Midbrain (tissue), 1 donor: ENCODE data around the gene PEX5.
"Not testable (repeated sequence)": the region's sequence is repeated elsewhere in the genome, so short reads cannot be mapped to it uniquely, and the experiment has no call there.

Source experiments
- DNase-seq: peaks from one replicate; lab custom pipeline; 2025; lab: John Stamatoyannopoulos, UW

PEX5 gene

DNA sequence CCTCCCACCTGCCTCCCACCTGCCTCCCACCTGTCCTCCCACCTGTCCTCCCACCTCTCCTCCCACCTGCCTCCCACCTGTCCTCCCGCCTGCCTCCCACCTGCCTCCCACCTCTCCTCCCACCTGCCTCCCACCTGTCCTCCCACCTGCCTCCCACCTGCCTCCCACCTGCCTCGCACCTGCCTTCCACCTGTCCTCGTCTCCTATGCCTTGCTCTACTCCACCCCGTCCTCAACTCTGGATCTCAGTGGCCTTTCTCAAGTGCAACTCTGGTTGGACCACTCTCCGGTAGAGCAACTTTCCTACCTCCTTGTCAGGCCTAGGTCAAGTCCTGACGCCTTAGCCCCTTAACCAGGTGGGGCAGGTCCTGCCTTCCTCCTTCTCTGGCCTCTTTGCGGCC lies 29.3 kb upstream of the PEX5 start:
- no peak for DNase-seq

DNA sequence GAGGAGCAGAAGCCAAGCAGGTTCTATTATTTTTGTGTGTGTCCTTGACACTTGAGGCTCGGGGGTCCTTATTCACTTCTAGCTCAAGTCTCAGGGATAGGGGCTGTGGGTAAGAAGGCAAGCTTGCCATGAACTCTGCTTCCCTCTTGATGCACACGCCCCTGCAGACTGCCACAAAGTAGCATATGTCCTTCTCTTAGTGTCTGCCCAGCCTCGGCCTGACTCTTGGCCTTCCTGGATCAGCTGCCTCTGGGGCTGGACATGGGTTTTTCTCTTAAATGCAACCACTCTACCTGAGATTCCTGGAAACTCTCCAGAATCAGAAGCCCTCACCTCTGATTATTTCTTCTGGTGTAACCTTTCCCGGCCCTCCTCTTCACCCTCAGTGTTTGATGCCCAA lies 28.2 kb upstream of the PEX5 start:
- no peak for DNase-seq

DNA sequence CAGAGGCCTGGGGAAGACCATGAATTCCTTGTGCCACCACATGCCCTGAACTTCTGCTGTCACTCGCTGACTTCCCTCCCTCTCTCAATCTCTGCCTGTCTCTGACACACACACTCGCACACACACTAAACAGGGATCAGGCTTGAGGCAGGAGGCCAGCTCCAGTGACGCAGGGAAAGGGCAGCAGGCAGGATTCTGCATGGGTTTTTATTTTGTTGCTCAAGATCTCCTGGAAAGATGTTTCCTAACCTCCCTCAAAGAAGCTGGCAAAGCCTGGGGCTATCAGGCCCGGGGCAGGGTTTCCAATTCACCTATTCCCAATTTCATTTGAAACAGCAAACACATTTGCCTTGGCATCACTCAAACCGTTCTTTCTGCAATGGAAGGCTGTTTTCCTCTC lies 27.7 kb upstream of the PEX5 start:
- DNase-seq, result no peak

GRCh38 chr12:7162691-7163114 lies 26.8 kb upstream of the PEX5 start:
- DNase-seq, result no peak

DNA sequence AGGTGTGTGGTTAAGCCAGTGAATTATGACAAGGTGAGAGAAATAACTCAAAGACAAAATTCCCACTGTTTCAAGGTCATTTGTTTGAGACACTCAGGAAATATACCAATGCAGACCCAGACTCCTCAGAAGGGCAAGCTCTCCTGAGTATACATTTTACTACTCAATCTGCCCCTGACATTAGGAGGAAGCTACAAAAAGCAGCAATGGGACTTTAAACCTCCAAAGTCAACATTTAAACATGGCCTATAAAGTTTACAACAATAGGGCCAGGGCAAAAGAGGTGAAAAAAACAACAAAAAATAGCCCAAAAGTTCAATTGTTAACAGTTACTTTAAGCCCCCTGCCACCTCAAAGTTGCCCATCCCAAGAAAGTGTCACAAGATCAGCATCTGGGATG lies 19.5 kb upstream of the PEX5 start:
- DNase-seq, result no peak

GRCh38 chr12:7171854-7172253 lies 17.6 kb upstream of the PEX5 start:
- no peak for DNase-seq

GRCh38 chr12:7175493-7175892 lies 14.0 kb upstream of the PEX5 start:
- no peak for DNase-seq

- no peak for DNase-seq
These were observed 12.9 kb upstream of the PEX5 start for GRCh38 chr12:7176595-7176994.

DNA sequence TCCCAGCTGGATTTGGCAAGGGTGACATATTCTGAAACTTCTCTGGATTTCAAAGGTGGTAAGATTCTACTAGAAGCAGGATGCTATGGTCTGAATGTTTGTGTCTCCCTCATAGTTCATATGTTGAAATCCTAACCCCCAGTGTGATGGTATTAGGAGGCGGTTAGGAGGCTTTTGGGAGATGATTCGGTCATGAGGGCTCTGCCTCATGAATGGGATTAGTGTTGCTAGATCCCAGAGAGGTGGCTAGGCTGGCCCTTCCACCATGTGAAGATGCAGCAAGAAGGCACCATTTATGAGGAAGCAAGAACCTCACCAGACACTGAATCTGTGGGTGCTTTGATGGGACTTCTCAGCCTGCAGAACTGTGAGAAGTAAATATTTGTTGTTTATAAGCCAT lies 11.0 kb upstream of the PEX5 start:
- no peak for DNase-seq

- DNase-seq, result no peak
These were observed 8.8 kb upstream of the PEX5 start for GRCh38 chr12:7180685-7181084.

DNA sequence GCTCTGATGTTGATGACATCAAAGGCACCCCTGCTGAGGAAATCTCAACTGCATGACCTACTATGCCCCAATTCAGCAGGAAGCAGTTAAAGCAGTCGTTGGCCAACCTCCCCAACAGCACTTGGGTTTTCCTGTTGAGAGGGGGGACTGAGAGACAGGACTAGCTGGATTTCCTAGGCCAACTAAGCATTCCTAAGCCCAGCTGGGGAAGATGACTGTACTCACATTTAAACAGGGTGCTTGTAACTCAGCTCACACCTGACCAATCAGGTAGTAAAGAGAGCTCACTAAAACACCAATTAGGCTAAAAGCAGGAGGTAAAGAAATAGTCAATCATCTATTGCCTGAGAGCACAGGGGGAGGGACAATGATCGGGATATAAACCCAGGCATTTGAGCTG lies 3.4 kb upstream of the PEX5 start:
- DNase-seq, result not testable (repeated sequence)

DNA sequence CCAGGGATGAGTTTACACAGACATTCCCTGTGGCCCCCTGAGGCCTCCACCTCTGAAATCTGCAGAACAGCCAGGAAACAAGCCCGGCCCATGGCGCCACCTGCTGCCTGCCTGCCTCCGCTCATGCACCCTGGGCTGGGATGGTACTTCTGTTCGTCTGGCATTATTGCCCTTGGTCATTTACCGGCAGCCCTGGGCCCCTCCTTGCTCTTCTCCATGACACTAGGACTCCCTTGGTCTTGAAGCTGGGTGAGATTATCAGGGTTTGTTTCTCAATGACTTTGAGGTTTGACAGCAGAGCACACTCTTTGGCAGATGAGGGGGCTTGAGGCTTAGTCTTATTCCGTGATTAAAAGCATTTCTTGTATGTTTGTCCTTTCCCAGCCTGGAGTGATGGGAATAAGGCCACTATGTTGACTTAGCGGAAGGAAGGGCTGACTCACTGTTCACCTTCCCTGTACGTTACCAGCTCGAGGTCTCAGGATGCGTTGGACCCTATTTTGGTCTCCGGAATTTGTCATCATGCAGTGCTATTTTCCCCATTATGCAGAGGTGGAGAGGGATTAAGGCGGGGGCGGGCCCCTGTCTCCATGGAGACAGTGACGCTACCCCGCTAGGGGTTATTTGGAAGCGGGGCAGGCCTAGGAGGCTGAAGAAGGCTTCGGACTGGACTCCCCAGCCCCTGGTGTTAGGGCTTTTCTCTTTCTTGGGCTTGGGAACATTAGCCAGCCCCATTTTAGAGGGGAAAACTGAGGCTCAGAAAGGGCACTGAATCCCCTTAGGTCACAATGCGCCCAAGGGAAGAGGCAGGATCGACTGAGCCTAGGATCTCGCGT lies 706 bp upstream of the PEX5 start:
- DNase-seq, result peak; percentile 46

GRCh38 chr12:7190268-7191055 lies 976 bp downstream of the PEX5 start:
- DNase-seq, result peak; percentile 24

DNA sequence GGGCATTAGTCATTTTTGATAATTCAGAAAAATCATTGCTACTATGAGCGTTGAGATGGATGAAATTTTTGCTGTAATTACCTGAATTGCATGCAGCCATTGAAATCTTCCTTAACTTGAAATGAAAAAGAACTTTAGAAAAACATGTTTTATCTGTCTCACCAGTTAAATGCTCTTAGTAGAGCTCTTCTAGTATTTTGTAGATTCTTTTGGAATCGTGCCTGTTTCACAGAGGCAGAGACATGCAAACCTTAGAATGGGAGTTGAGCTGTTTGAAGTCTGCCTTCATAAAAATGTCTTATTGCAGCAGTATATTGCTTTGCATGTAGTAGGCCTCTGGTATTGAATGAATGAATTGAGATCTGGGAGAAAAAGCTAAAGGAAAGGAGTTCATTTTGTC lies 4.2 kb downstream of the PEX5 start:
- DNase-seq, result no peak

DNA sequence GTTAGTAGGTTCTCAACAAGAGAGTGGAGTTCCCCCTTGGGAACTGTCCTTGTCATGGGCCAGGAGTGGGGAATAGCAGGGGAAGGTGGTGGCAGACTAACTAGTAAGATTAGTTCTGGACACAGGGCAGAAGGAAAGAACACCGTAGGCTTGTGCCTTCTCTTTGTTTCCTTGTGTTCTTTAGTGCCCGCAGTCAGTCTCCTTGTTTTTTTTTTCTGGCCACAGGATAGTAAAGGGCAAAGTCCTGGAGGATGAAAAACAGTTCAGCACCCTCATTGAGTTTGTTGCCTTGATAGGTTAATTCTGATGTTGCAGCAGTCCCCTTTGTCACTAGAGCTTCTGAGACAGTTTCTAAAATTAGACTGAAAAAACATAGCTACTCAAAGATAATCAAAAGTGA lies 8.4 kb downstream of the PEX5 start:
- no peak for DNase-seq

DNA sequence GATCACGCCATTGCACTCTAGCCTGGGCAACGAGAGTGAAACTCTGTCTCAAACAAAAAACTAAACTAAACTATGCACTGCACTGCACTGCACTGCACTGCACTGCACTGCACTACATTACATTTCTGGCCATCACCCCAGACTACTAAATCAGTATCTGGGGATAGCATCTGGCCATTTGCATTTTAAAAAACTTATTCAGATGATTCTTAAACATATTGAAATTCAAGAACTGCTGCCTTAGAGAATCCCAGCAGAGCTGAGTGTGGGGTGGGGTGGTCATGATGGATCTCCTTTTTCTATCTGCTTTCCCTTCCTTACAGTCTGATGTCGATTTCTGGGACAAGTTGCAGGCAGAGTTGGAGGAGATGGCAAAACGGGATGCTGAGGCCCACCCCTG lies 13.6 kb downstream of the PEX5 start:
- DNase-seq, result no peak

DNA sequence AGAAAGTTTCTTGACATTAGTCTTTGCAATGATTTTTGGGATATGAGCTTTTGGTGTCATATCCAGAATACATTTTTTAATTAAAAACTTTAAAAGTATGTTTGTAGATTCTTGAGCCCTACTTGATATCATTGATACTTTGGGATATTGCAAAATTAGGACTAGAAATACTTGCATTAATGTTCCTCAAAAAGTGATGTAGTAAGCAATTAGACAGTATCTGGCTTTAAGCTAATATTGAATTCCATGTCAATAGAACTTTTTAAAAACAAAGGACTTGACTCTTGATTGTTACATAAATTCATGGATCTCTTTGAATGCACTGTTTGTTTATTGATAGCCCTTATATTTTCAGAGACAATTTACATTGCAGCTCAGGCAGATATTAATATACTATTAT lies 15.6 kb downstream of the PEX5 start:
- DNase-seq, result no peak

GRCh38 chr12:7206691-7207090 lies 17.2 kb downstream of the PEX5 start:
- no peak for DNase-seq

DNA sequence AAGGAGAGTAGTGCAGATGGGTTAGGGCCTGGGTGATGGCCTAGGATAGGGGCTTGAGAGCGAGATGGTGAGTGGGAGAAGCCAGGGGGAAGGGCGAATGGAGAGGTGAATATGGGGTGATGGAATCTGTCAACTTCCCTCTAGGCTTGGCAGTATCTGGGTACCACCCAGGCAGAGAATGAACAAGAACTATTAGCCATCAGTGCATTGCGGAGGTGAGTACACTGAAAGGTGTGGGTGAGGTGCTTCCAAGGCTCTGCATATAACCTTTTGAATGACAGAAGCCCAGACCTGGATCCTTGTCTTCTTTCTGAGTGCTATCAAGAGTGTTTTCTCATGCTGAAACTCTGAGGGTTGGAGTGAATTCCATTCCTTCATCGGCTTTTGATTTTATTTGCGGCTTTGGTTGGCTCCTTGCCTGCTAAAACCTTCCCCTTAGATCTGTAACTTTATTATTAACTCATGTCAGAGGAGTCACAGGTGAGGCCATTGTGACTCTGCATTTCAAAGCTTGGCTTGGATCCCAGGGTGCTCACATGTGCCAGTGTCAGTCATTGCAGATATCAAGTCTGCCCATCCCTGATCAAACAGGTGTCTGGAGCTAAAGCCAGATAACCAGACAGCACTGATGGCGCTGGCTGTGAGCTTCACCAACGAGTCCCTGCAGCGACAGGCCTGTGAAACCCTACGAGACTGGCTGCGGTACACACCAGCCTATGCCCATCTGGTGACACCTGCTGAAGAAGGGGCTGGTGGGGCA lies 18.6 kb downstream of the PEX5 start:
- DNase-seq, result no peak

- no peak for DNase-seq
These were observed 20.5 kb downstream of the PEX5 start for GRCh38 chr12:7209958-7210357.

- no peak for DNase-seq
These were observed 21.2 kb downstream of the PEX5 start for GRCh38 chr12:7210642-7211151.

DNA sequence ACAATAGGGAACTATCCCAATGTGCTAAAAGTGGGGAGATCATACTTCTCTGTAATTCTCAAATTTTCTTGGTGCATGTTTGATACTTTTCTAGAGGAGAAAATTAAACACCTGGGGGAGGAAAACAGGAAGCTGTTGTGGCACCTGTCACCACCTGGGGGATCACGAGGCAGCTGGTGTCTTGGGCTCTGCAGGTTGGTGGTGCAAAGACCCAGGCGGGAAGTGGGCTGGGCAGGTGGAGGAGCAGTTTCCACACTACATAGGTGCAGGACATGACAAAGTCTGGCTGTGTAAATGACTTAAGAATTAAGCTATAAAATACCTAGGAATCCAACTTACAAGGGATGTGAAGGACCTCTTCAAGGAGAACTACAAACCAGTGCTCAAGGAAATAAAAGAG lies 23.2 kb downstream of the PEX5 start:
- no peak for DNase-seq
